Spleen (tissue), 11 donors: ENCODE data around the gene SUPT5H. TPM values are rescaled to one million over a fixed set of nuclear protein-coding genes. Genes with fewer than 3 reads are reported as not detected.

Experiments used
- DNase-seq: peaks from one replicate; pipeline ENCODE4 v3.0.0-alpha.2; 2020
- H3K27ac ChIP-seq, 8 donors: fragments of 200-600 bp; sonication (generic) in 7 of 8; 1 replicate in 4 of 8; 2 replicates in 4 of 8; pipeline versions ENCODE4 v1.5.0 to v1.8.0; 2016 to 2021; ENCODE audit warnings: inconsistent platforms in 4 of 8, mild to moderate bottlenecking in 4 of 8, moderate library complexity in 1 of 8
- H3K27me3 ChIP-seq, 7 donors: fragments of 200-600 bp; sonication (generic) in 6 of 7; replicated peaks in 1 of 7; 1 replicate in 4 of 7; 2 replicates in 3 of 7; pipeline versions ENCODE4 v1.5.0 to v1.8.0; 2016 to 2021; ENCODE audit warnings: inconsistent platforms in 3 of 7, mild to moderate bottlenecking in 1 of 7
- H3K36me3 ChIP-seq, 6 donors: fragments of 200-600 bp; sonication (generic) in 5 of 6; 1 replicate in 4 of 6; 2 replicates in 2 of 6; pipeline versions ENCODE4 v1.5.0 to v1.8.0; 2016 to 2021; ENCODE audit warnings: inconsistent platforms in 2 of 6
- H3K4me1 ChIP-seq, 6 donors: fragments of 200-600 bp; sonication (generic) in 5 of 6; 1 replicate in 3 of 6; 2 replicates in 3 of 6; pipeline versions ENCODE4 v1.5.0 to v1.8.0; 2016 to 2021; ENCODE audit warnings: inconsistent platforms in 3 of 6
- H3K4me3 ChIP-seq, 8 donors: fragments of 200-600 bp; sonication (generic) in 7 of 8; 1 replicate in 4 of 8; 2 replicates in 4 of 8; pipeline versions ENCODE4 v1.5.0 to v1.8.0; 2016 to 2021; ENCODE audit warnings: inconsistent platforms in 4 of 8, mild to moderate bottlenecking in 4 of 8, moderate library complexity in 2 of 8
- H3K9me3 ChIP-seq, 8 donors: fragments of 200-600 bp; sonication (generic) in 7 of 8; 1 replicate in 4 of 8; 2 replicates in 4 of 8; pipeline versions ENCODE4 v1.5.0 to v1.8.0; 2016 to 2021; ENCODE audit warnings: inconsistent platforms in 4 of 8
- CTCF ChIP-seq, 11 experiments: fragments of 200-600 bp in 7 of 11; fragments of 450-650 bp in 4 of 11; sonication (generic) in 4 of 11; IDR thresholded peaks in 8 of 11; conservative IDR thresholded peaks in 3 of 11; 1 replicate in 7 of 11; 2 replicates in 4 of 11; pipeline versions ENCODE4 v1.4.0 to v1.8.0; 2016 to 2021; ENCODE audit warnings: antibody characterized with exemption in 11 of 11, inconsistent platforms in 4 of 11, mild to moderate bottlenecking in 1 of 11
- POLR2A ChIP-seq, 3 donors: fragments of 450-650 bp; IDR thresholded peaks; one replicate each; pipeline ENCODE4 v1.5.1; 2017; ENCODE audit warnings: antibody characterized with exemption in 3 of 3, mild to moderate bottlenecking in 1 of 3
- POLR2AphosphoS5 ChIP-seq, 3 donors: sonication (generic); formaldehyde crosslinking; IDR thresholded peaks; one replicate each; pipeline ENCODE4 v1.5.1; 2017; ENCODE audit warnings: antibody characterized with exemption in 3 of 3
- WGBS, 5 donors: extraction: QIAGEN DNeasy Blood & Tissue Kit in 3 of 5; methylation state at CpG; one replicate each; pipeline versions ENCODE4 v1.1.5 to v1.1.7; 2013 to 2018; 5-methylcytosine and 5-hydroxymethylcytosine counted together
- intact Hi-C: fragments of 100-400 bp; cut with DNase I; formaldehyde crosslinking; loops from one replicate; pipeline ENCODE4 v1.15.0; 2023; ENCODE audit warnings: low total_unique reads
- polyA plus RNA-seq, 3 donors: library from polyadenylated mRNA; stranded (reverse); fragments of 200-250 nt; gene quantifications; one replicate each; pipeline ENCODE4 v1.2.1, GENCODE V29; 2013
- total RNA-seq, 7 donors: library from RNA; depleted of rRNA in 3 of 7; stranded (reverse); fragments of >200 nt in 3 of 7; fragmentation: NEBNext Ultra II Directional in 4 of 7; extraction: Animal tissue kit (Norgen Biotek cat#: 25700) in 4 of 7; gene quantifications; one replicate each; pipeline versions ENCODE4 v1.1.0 to v1.2.1, GENCODE V29; 2016 to 2021
- donor health status: healthy with polysubstance abuse.
- donor health status: DM: no; HTN: no; CAD: no; lungs with moderate emphysema.
- donor health status: DM: no; HTN: no; CAD: no.
- donor health status: Bipolar disorder and iron deficiency.
- donor health status: healthy.
- donor health status: DM: no; HTN: no; CAD: no.
- donor health status: DM: yes; HTN: yes; CAD: no.

Gene SUPT5H
- total and polyA plus RNA-seq, 10 donors, result 95.8 to 225 (median 109) TPM

GRCh38 chr19:39412100-39412866 lies 33.1 kb upstream of the SUPT5H start, which contains the start of gene PLEKHG2:
TSS of gene PLEKHG2 (plus strand) at chr19:39412669. CDS start at chr19:39414087, 1,418 bp downstream.
- no peaks in the 10 kb centered on the region for H3K9me3 ChIP-seq
- TF ChIP-seq POLR2A (IDR thresholded peaks at IDR 0.05) (peak in 2 of 3 donors; percentile 89 to 90), POLR2AphosphoS5 (IDR thresholded peaks at IDR 0.05) (peak; percentile 96 to 97 (median 97)), CTCF (IDR thresholded peaks at IDR 0.05 in 8 of 11, conservative IDR thresholded peaks at IDR 0.05 in 3 of 11) (peak in 9 of 11 experiments; percentile 0 to 91 (median 84))
- 0 to 1% (median 0%) methylated on average over 33 to 60 of the region's 60 CpGs for WGBS, 5 donors
- H3K27ac ChIP-seq, result peak within 1 kb of the TSS; percentile 91 to 100 (median 99)
- peaks cover 22 to 84% (median 57%) of the 10 kb centered on the region in 6 donors for H3K4me1 ChIP-seq
- peak; percentile 98 for DNase-seq
- peaks cover 4 to 46% (median 16%) of the 10 kb centered on the region in 6 donors for H3K36me3 ChIP-seq
- intact Hi-C loops, result loop anchor here (10.0 kb wide), 1 partner anchor 67 kb away; the partner anchor contains the start of gene SAMD4B
- peak within 1 kb of the TSS; percentile 60 to 98 (median 74) for H3K4me3 ChIP-seq
- peaks cover 0 to 4% (median 0%) of the 10 kb centered on the region in 7 donors for H3K27me3 ChIP-seq

- DNase-seq, result no peak
- TF ChIP-seq POLR2A (IDR thresholded peaks at IDR 0.05), result no peak
- peak in 6 of 11 experiments; percentile 1 to 94 (median 54) for TF ChIP-seq CTCF (IDR thresholded peaks at IDR 0.05 in 8 of 11, conservative IDR thresholded peaks at IDR 0.05 in 3 of 11)
- no peak for TF ChIP-seq POLR2AphosphoS5 (IDR thresholded peaks at IDR 0.05)
- intact Hi-C loops, result loop anchor here (10.0 kb wide), 1 partner anchor 68 kb away; the partner anchor contains the start of gene SAMD4B
- peaks cover 0 to 4% (median 0%) of the 10 kb centered on the region in 7 donors for H3K27me3 ChIP-seq
- peak overlapping the region; percentile 60 to 98 (median 74) for H3K4me3 ChIP-seq
- H3K36me3 ChIP-seq, result peaks cover 2 to 46% (median 15%) of the 10 kb centered on the region in 6 donors
- 0% methylated on average over 3 to 24 of the region's 24 CpGs for WGBS, 5 donors
- H3K27ac ChIP-seq, result peak overlapping the region; percentile 91 to 100 (median 99)
- no peaks in the 10 kb centered on the region for H3K9me3 ChIP-seq
- peaks cover 22 to 89% (median 57%) of the 10 kb centered on the region in 6 donors for H3K4me1 ChIP-seq
These were observed 32.5 kb upstream of the SUPT5H start for GRCh38 chr19:39412867-39413271.

- Histone ChIP-seq H3K36me3 (peaks cover 0 to 46% (median 13%) of the 10 kb centered on the region in 6 donors), H3K4me1 (peaks cover 22 to 86% (median 55%) of the 10 kb centered on the region in 6 donors), H3K9me3 (no peaks in the 10 kb centered on the region), H3K27me3 (peaks cover 0 to 4% (median 0%) of the 10 kb centered on the region in 7 donors), H3K4me3 (peak overlapping the region; percentile 60 to 98 (median 74)), H3K27ac (peak overlapping the region; percentile 91 to 100 (median 99))
- DNase-seq, result peak; percentile 91
- 2 to 9% (median 3%) methylated on average over 24 to 54 of the region's 54 CpGs for WGBS, 5 donors
- TF ChIP-seq POLR2AphosphoS5 (IDR thresholded peaks at IDR 0.05) (peak in 2 of 3 donors; percentile 54 to 75), POLR2A (IDR thresholded peaks at IDR 0.05) (no peak)
- intact Hi-C loops, result loop anchor here (10.0 kb wide), 1 partner anchor 69 kb away; the partner anchor contains the start of gene SAMD4B
These were observed 32.0 kb upstream of the SUPT5H start for GRCh38 chr19:39413272-39413910.

GRCh38 chr19:39413911-39414608 lies 31.3 kb upstream of the SUPT5H start:
- intact Hi-C loops, result loop anchor here (10.0 kb wide), 1 partner anchor 69 kb away; the partner anchor contains the start of gene SAMD4B
- peaks cover 0 to 46% (median 13%) of the 10 kb centered on the region in 6 donors for H3K36me3 ChIP-seq
- 51 to 77% (median 60%) methylated on average over 16 to 18 of the region's 18 CpGs for WGBS, 5 donors
- DNase-seq, result peak; percentile 87
- TF ChIP-seq CTCF (IDR thresholded peaks at IDR 0.05 in 8 of 11, conservative IDR thresholded peaks at IDR 0.05 in 3 of 11) (peak in 1 of 11 experiments; percentile 17), POLR2AphosphoS5 (IDR thresholded peaks at IDR 0.05) (peak in 2 of 3 donors; percentile 17 to 22), POLR2A (IDR thresholded peaks at IDR 0.05) (no peak)
- H3K27ac ChIP-seq, result peak overlapping the region; percentile 91 to 100 (median 99)
- peaks cover 22 to 79% (median 49%) of the 10 kb centered on the region in 6 donors for H3K4me1 ChIP-seq
- peak overlapping the region; percentile 60 to 98 (median 74) for H3K4me3 ChIP-seq
- peaks cover 0 to 4% (median 0%) of the 10 kb centered on the region in 7 donors for H3K27me3 ChIP-seq
- H3K9me3 ChIP-seq, result no peaks in the 10 kb centered on the region
